Ovary (tissue), 3 donors: Measurements from ENCODE around the gene CPT1C.

Experiments
- EP300 ChIP-seq: sonication (generic); formaldehyde crosslinking; IDR thresholded peaks from one replicate; pipeline ENCODE4 v1.6.1; 2017; ENCODE audit warnings: antibody characterized with exemption
- POLR2A ChIP-seq: fragments of 450-650 bp; IDR thresholded peaks from one replicate; pipeline ENCODE4 v1.6.1; 2017; ENCODE audit warnings: antibody characterized with exemption, mild to moderate bottlenecking, moderate library complexity
- TF ChIP-seq, protein P1 (sequence below), 3 donors: fragments of 450-650 bp in 2 of 3; fragments of 200-600 bp in 1 of 3; IDR thresholded peaks; one replicate each; pipeline versions ENCODE4 v1.5.1 to v1.8.0; 2016 to 2022; ENCODE audit warnings: antibody characterized with exemption in 3 of 3, mild to moderate bottlenecking in 1 of 3
- donor health status: DM: no; HTN: no; CAD: no.

DNA sequence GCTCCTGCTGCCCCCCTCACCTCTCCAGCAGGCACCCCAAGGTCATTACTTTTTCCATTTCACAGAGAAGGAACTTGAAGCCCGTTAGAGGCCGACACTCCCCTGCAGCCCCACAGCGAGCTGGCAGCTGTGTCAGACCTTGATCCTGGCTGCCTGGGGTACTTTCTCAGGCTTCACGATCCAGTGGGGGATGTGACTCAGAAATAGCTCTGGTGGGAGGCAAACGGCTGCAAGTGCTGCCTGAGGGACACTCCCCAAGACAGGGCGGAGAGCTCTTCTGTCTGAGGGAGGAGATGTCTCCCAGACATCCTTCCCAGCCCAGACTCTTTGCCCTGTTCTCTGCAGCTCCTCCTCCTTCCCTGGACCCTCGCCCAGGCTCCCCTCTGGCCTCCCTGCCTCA, 67.4 kb downstream of the CPT1C start:
- TF ChIP-seq EP300 (no peak), POLR2A (no peak)
- TF ChIP-seq, protein P1, sequence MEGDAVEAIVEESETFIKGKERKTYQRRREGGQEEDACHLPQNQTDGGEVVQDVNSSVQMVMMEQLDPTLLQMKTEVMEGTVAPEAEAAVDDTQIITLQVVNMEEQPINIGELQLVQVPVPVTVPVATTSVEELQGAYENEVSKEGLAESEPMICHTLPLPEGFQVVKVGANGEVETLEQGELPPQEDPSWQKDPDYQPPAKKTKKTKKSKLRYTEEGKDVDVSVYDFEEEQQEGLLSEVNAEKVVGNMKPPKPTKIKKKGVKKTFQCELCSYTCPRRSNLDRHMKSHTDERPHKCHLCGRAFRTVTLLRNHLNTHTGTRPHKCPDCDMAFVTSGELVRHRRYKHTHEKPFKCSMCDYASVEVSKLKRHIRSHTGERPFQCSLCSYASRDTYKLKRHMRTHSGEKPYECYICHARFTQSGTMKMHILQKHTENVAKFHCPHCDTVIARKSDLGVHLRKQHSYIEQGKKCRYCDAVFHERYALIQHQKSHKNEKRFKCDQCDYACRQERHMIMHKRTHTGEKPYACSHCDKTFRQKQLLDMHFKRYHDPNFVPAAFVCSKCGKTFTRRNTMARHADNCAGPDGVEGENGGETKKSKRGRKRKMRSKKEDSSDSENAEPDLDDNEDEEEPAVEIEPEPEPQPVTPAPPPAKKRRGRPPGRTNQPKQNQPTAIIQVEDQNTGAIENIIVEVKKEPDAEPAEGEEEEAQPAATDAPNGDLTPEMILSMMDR (IDR thresholded peaks at IDR 0.05), result no peak
